Body of pancreas (tissue), 4 donors: ENCODE data around the gene NANOS3.

ENCODE experiments used
- CTCF ChIP-seq, 7 experiments: fragments of 450-650 bp in 4 of 7; fragments of 200-600 bp in 3 of 7; sonication (generic) in 3 of 7; IDR thresholded peaks; one replicate each; pipeline ENCODE4 v1.5.1; 2016 to 2019; ENCODE audit warnings: antibody characterized with exemption in 7 of 7
- POLR2A ChIP-seq, 3 donors: fragments of 450-650 bp; IDR thresholded peaks; one replicate each; pipeline ENCODE4 v1.6.1; 2016; ENCODE audit warnings: antibody characterized with exemption in 3 of 3, mild to moderate bottlenecking in 2 of 3

- no peak for TF ChIP-seq POLR2A (IDR thresholded peaks at IDR 0.05)
- no peak for TF ChIP-seq CTCF (IDR thresholded peaks at IDR 0.05)
Observed at GRCh38 chr19:13914777-13915176, 37.8 kb downstream of the NANOS3 start.
